NB4 (cell line): ENCODE measurements around the gene GRB10.

Experiments
- CTCF ChIP-seq: IDR thresholded peaks from one replicate; pipeline ENCODE4 v1.5.1; 2012; ENCODE audit warnings: low read depth, low read length
- MAX ChIP-seq: IDR thresholded peaks from 2 replicates; pipeline ENCODE4 v1.6.1; 2011; ENCODE audit warnings: low read depth, low read length
- POLR2A ChIP-seq: IDR thresholded peaks from 2 replicates; pipeline ENCODE4 v1.6.1; 2011; ENCODE audit warnings: mild to moderate bottlenecking; ENCODE audit not compliant: insufficient read length; ENCODE audit errors: extremely low read depth

- TF ChIP-seq POLR2A: no peak
- TF ChIP-seq CTCF: no peak
- TF ChIP-seq MAX: no peak
Measured at GRCh38 chr7:50667789-50668226, 114.9 kb downstream of the GRB10 start.
